ENCODE measurements around the gene CHST8. TPM values are rescaled to one million over a fixed set of nuclear protein-coding genes. Genes with fewer than 3 reads are reported as not detected.
A peak's percentile ranks its signal among the peaks of the same experiment; 100 is the strongest.

CHST8 gene
- total RNA-seq, 1 donor from 2014 or later: 3.0 TPM

DNA sequence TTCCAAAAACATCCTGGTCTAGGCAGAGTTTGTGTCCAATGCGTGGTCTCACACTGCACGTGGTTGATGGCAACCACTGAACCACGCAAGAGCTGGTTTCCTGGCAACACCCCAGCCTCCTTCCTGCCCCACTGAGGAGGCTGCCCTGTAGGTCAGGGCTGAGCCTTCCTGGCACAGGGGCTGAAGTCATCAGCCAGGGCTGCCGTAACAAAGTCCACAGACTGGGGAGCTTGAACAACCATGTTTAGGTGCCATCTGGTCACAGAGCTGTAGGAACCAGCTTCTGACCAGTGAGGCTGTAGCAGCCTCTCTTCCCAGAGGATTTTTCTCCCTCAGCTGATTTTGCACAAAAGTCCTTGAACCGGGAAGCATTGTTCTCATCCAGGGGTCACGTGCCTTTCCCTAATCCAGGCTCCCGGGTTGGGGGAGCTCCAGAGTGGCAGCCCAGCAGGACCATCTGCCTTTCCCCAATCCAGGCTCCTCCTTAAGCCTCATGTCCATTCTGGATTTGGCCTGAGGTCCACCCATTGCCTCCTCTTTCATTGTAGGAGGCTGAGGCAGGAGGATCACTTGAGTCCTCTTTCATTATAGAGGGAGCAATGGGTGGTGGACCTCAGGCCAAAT, 53.9 kb downstream of the CHST8 start:
- peaks cover 11% of the 10 kb centered on the region for H3K27me3 Mint-ChIP-seq
- H3K36me3 Mint-ChIP-seq (ENCODE audit: insufficient read depth): no peaks in the 10 kb centered on the region
- H3K27ac Mint-ChIP-seq: no peak overlapping the region
- DNase-seq (ENCODE audit: low spot score, unreplicated experiment): no peak
- no peaks in the 10 kb centered on the region for H3K4me1 Mint-ChIP-seq (ENCODE audit: low read depth)
- TF ChIP-seq, protein P1, sequence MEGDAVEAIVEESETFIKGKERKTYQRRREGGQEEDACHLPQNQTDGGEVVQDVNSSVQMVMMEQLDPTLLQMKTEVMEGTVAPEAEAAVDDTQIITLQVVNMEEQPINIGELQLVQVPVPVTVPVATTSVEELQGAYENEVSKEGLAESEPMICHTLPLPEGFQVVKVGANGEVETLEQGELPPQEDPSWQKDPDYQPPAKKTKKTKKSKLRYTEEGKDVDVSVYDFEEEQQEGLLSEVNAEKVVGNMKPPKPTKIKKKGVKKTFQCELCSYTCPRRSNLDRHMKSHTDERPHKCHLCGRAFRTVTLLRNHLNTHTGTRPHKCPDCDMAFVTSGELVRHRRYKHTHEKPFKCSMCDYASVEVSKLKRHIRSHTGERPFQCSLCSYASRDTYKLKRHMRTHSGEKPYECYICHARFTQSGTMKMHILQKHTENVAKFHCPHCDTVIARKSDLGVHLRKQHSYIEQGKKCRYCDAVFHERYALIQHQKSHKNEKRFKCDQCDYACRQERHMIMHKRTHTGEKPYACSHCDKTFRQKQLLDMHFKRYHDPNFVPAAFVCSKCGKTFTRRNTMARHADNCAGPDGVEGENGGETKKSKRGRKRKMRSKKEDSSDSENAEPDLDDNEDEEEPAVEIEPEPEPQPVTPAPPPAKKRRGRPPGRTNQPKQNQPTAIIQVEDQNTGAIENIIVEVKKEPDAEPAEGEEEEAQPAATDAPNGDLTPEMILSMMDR (IDR thresholded peaks at IDR 0.05; ENCODE audit: unreplicated experiment): no peak
- no peaks in the 10 kb centered on the region for H3K9me3 Mint-ChIP-seq (ENCODE audit: low read depth)
- H3K4me3 Mint-ChIP-seq (ENCODE audit: low read depth): no peak overlapping the region

- Mint-ChIP-seq H3K36me3 (ENCODE audit: insufficient read depth) (no peaks in the 10 kb centered on the region), H3K4me3 (ENCODE audit: low read depth) (no peak overlapping the region), H3K4me1 (ENCODE audit: low read depth) (no peaks in the 10 kb centered on the region), H3K27me3 (peaks cover 11% of the 10 kb centered on the region), H3K27ac (no peak overlapping the region), H3K9me3 (ENCODE audit: low read depth) (no peaks in the 10 kb centered on the region)
- TF ChIP-seq, protein P1 (IDR thresholded peaks at IDR 0.05; ENCODE audit: unreplicated experiment): no peak
- DNase-seq (ENCODE audit: low spot score, unreplicated experiment): no peak
These were observed 55.4 kb downstream of the CHST8 start for GRCh38 chr19:33676999-33677665.

GRCh38 chr19:33677745-33678426, 56.1 kb downstream of the CHST8 start:
- peak; percentile 41 for DNase-seq (ENCODE audit: low spot score, unreplicated experiment)
- Mint-ChIP-seq H3K27ac (no peak overlapping the region), H3K27me3 (peaks cover 13% of the 10 kb centered on the region), H3K36me3 (ENCODE audit: insufficient read depth) (no peaks in the 10 kb centered on the region), H3K9me3 (ENCODE audit: low read depth) (no peaks in the 10 kb centered on the region), H3K4me1 (ENCODE audit: low read depth) (no peaks in the 10 kb centered on the region), H3K4me3 (ENCODE audit: low read depth) (no peak overlapping the region)
- TF ChIP-seq, protein P1 (IDR thresholded peaks at IDR 0.05; ENCODE audit: unreplicated experiment): no peak

GRCh38 chr19:33678796-33679585, 57.2 kb downstream of the CHST8 start:
- Mint-ChIP-seq H3K36me3 (ENCODE audit: insufficient read depth) (no peaks in the 10 kb centered on the region), H3K4me3 (ENCODE audit: low read depth) (no peak overlapping the region), H3K27me3 (peaks cover 16% of the 10 kb centered on the region), H3K27ac (no peak overlapping the region), H3K9me3 (ENCODE audit: low read depth) (no peaks in the 10 kb centered on the region), H3K4me1 (ENCODE audit: low read depth) (no peaks in the 10 kb centered on the region)
- TF ChIP-seq, protein P1 (IDR thresholded peaks at IDR 0.05; ENCODE audit: unreplicated experiment): no peak
- DNase-seq (ENCODE audit: low spot score, unreplicated experiment): no peak

DNA sequence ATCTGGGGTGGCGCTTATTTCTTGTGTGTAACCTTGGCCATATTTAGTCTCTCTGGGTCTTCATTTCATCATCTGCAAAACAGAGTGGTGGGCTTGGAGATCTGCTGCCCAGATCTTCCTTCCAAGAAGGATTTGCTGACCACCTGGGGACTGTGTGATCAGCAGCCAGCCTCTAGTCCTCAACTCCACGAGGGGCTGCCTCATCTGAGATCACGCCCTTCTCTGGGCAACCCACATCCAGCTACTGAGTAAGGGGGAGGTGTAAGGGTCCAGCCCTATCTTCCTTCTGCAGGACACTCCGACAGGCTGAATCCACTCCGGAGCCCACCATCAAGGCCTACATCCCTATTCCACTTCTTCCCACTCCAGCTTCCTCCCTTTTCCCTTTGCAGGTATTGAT, 57.9 kb downstream of the CHST8 start:
- DNase-seq (ENCODE audit: low spot score, unreplicated experiment): no peak
- TF ChIP-seq, protein P1 (IDR thresholded peaks at IDR 0.05; ENCODE audit: unreplicated experiment): no peak
- H3K9me3 Mint-ChIP-seq (ENCODE audit: low read depth): no peaks in the 10 kb centered on the region
- H3K27me3 Mint-ChIP-seq: peaks cover 19% of the 10 kb centered on the region
- H3K4me1 Mint-ChIP-seq (ENCODE audit: low read depth): peaks cover 2% of the 10 kb centered on the region
- no peak overlapping the region for H3K4me3 Mint-ChIP-seq (ENCODE audit: low read depth)
- H3K27ac Mint-ChIP-seq: no peak overlapping the region
- no peaks in the 10 kb centered on the region for H3K36me3 Mint-ChIP-seq (ENCODE audit: insufficient read depth)
